ENCODE results near the gene ITGA2B. TPM values are rescaled to one million over a fixed set of nuclear protein-coding genes. Genes with fewer than 3 reads are reported as not detected.
A peak's percentile ranks its signal among the peaks of the same experiment; 100 is the strongest.

The ITGA2B gene
- total RNA-seq, 2 donors from 2014 or later: 0.33 to 1.8 TPM

GRCh38 chr17:44323359-44324091, 65.9 kb downstream of the ITGA2B start:
- no peak overlapping the region for H3K27ac ChIP-seq
- WGBS, 2 donors: 53 to 64% methylated on average over 19 to 26 of the region's 27 CpGs
- H3K9me3 ChIP-seq: no peaks in the 10 kb centered on the region
- H3K27me3 ChIP-seq: no peaks in the 10 kb centered on the region
- H3K36me3 ChIP-seq (replicated peaks in 1 of 2; ENCODE audit: insufficient read depth in 1 of 2, low read depth in 2 of 2): peaks cover 7 to 23% of the 10 kb centered on the region in 2 donors
- DNase-seq (no peak), ATAC-seq (no peak)
- peak overlapping the region; percentile 60 to 92 for H3K4me3 ChIP-seq
- no peak for TF ChIP-seq POLR2A (IDR thresholded peaks at IDR 0.05)
- peaks cover 33% of the 10 kb centered on the region for H3K4me1 ChIP-seq
- intact Hi-C loops (cut with DNase I): loop anchor here (5.0 kb wide), 1 partner anchor 106 kb away; the partner anchor contains the start of gene UBTF

- 92 to 100% methylated on average over 3 to 11 of the region's 11 CpGs for WGBS, 2 donors
- H3K36me3 ChIP-seq (replicated peaks in 1 of 2; ENCODE audit: insufficient read depth in 1 of 2, low read depth in 2 of 2): peaks cover 7 to 23% of the 10 kb centered on the region in 2 donors
- H3K4me1 ChIP-seq: peaks cover 33% of the 10 kb centered on the region
- H3K4me3 ChIP-seq: no peak overlapping the region
- no peak for ATAC-seq
- H3K27ac ChIP-seq: no peak overlapping the region
- no peak for DNase-seq
- TF ChIP-seq CTCF (IDR thresholded peaks at IDR 0.05) (no peak), POLR2A (IDR thresholded peaks at IDR 0.05) (no peak)
- H3K27me3 ChIP-seq: no peaks in the 10 kb centered on the region
- no peaks in the 10 kb centered on the region for H3K9me3 ChIP-seq
- intact Hi-C loops (cut with DNase I): loop anchor here (5.0 kb wide), 1 partner anchor 105 kb away; the partner anchor contains the start of gene UBTF
These were observed 67.1 kb downstream of the ITGA2B start for GRCh38 chr17:44322236-44322895.

Small RNAs within 50 kb of the gene (small RNA-seq; reads per million reads assigned to genes)
- gene RN7SL258P: not detected

Other genes with a start within 250 kb of the ITGA2B start
- under 1 TPM; 0.26 to 0.99 TPM for gene HROB, start 247.7 kb downstream of the ITGA2B start, total RNA-seq
- 10 to 100 TPM in 1 of 2 donors, 1 to 10 TPM in 1; 3.9 to 10.5 TPM for gene ASB16, start 218.9 kb downstream of the ITGA2B start, total RNA-seq
- 10 to 100 TPM; 22.6 to 31.0 TPM for gene TMUB2, start 202.7 kb downstream of the ITGA2B start, total RNA-seq
- 10 to 100 TPM; 21.0 to 37.6 TPM for gene ATXN7L3, start 189.8 kb downstream of the ITGA2B start, total RNA-seq
- gene UBTF, start 170.0 kb downstream of the ITGA2B start, total RNA-seq: 10 to 100 TPM; 43.8 to 73.8 TPM
- not detected for gene SLC4A1, start 121.5 kb downstream of the ITGA2B start, total RNA-seq
- gene RUNDC3A, start 81.0 kb downstream of the ITGA2B start, total RNA-seq: 1 to 10 TPM in 1 of 2 donors, not detected in 1; 2.6 TPM
- gene SLC25A39, start 64.8 kb downstream of the ITGA2B start, total RNA-seq: 100 to 1,000 TPM in 1 of 2 donors, 10 to 100 TPM in 1; 72.6 to 154 TPM
- gene GRN, start 44.3 kb downstream of the ITGA2B start, total RNA-seq: 100 to 1,000 TPM; 119 to 153 TPM
- gene FAM171A2, start 25.8 kb downstream of the ITGA2B start, total RNA-seq: 1 to 10 TPM in 1 of 2 donors, not detected in 1; 2.9 TPM
- 10 to 100 TPM; 25.7 to 33.9 TPM for gene GPATCH8, start 113.8 kb upstream of the ITGA2B start, total RNA-seq
- under 1 TPM in 1 of 2 donors, not detected in 1; 0.52 TPM for gene FZD2, start 167.8 kb upstream of the ITGA2B start, total RNA-seq